Measurements from ENCODE around the gene CDHR1. TPM values are rescaled to one million over a fixed set of nuclear protein-coding genes. Genes with fewer than 3 reads are reported as not detected.

CDHR1 gene
- total RNA-seq, 1 experiment from 2014 or later = 5.0 TPM

DNA sequence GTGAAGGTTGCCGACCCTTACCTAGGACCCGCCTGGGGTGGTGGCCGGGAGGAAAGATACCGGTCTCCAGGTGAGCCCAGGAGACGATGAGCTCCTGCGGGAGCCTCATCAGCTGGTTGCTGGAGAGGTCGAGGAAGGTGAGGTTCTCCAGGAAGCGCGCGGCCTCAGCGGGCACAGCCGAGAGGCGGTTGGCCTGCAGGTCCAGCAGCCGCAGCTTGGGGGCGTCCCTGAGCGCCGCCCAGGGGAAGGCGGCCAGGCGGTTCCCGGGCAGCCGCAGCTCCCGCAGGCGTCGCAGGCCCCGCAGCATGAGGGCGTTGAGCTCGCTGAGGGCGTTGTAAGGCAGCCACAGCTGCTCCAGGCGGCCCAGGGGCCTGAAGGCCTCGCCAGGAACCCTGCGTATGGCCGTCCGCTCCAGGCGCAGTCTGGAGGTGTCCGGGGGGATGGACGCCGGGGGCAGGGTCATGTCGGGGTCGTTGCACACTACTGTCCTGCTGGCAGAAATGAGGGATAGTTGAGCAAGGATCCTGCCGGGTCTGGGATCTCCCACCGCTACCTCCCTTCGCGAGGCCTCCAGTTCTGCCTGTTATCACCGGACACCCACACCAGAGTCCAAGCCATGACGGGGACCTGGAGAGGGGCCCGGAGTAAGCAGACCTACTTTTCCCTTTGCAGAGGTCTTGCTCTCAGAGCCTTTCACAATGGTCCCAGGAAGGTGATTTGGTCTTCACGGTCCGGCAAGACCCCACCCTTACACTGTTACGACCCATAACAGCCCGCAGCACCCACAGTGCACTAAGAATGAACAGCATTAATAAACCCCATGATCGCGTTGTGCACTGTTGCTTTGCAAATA lies 43.1 kb downstream of the CDHR1 start (continued):
- TF ChIP-seq ZNF416 (CRISPR knock-in tag; IDR thresholded peaks at IDR 0.05) (no peak), PRDM15 (CRISPR knock-in tag; IDR thresholded peaks at IDR 0.05) (no peak; the same call in 1 of the 2 replicates), CBFB (CRISPR knock-in tag; IDR thresholded peaks at IDR 0.05; ENCODE audit: low read depth) (no peak), MXD4 (CRISPR knock-in tag; IDR thresholded peaks at IDR 0.05; ENCODE audit: borderline replicate concordance) (no peak), CTCF (IDR thresholded peaks at IDR 0.05) (peak; percentile 86), NR2C2 (CRISPR knock-in tag; IDR thresholded peaks at IDR 0.05) (peak; percentile 53; the same call in 1 of the 2 replicates), TCF7 (CRISPR knock-in tag; IDR thresholded peaks at IDR 0.05; ENCODE audit: low read depth) (peak; percentile 57; the same call in 1 of the 2 replicates), SP1 (CRISPR knock-in tag; conservative IDR thresholded peaks at IDR 0.05) (no peak), FOXJ3 (CRISPR knock-in tag; IDR thresholded peaks at IDR 0.05; ENCODE audit: borderline replicate concordance) (no peak), TP53 (CRISPR knock-in tag; IDR thresholded peaks at IDR 0.05) (peak; percentile 85), SOX15 (CRISPR knock-in tag; IDR thresholded peaks at IDR 0.05) (no peak), ATF1 (CRISPR knock-in tag; IDR thresholded peaks at IDR 0.05) (no peak), RELA (CRISPR knock-in tag; IDR thresholded peaks at IDR 0.05; ENCODE audit: borderline replicate concordance) (peak; percentile 80; the same call in 1 of the 2 replicates), KAT7 (CRISPR knock-in tag; IDR thresholded peaks at IDR 0.05; ENCODE audit: borderline replicate concordance) (no peak), ZBTB21 (CRISPR knock-in tag; IDR thresholded peaks at IDR 0.05; ENCODE audit: borderline replicate concordance) (no peak; the same call in 1 of the 2 replicates), HMGXB4 (CRISPR knock-in tag; IDR thresholded peaks at IDR 0.05) (peak; percentile 83), TEAD1 (CRISPR knock-in tag; IDR thresholded peaks at IDR 0.05) (peak; percentile 90), ZNF671 (CRISPR knock-in tag; IDR thresholded peaks at IDR 0.05) (no peak)
- TF ChIP-seq, protein P1, sequence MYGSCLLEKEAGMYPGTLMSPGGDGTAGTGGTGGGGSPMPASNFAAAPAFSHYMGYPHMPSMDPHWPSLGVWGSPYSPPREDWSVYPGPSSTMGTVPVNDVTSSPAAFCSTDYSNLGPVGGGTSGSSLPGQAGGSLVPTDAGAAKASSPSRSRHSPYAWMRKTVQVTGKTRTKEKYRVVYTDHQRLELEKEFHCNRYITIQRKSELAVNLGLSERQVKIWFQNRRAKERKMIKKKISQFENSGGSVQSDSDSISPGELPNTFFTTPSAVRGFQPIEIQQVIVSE (CRISPR knock-in tag; IDR thresholded peaks at IDR 0.05; ENCODE audit: borderline replicate concordance) = no peak
- TF ChIP-seq, protein P2, sequence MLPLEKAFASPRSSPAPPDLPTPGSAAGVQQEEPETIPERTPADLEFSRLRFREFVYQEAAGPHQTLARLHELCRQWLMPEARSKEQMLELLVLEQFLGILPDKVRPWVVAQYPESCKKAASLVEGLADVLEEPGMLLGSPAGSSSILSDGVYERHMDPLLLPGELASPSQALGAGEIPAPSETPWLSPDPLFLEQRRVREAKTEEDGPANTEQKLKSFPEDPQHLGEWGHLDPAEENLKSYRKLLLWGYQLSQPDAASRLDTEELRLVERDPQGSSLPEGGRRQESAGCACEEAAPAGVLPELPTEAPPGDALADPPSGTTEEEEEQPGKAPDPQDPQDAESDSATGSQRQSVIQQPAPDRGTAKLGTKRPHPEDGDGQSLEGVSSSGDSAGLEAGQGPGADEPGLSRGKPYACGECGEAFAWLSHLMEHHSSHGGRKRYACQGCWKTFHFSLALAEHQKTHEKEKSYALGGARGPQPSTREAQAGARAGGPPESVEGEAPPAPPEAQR (CRISPR knock-in tag; IDR thresholded peaks at IDR 0.05) = no peak
- TF ChIP-seq, protein P3, sequence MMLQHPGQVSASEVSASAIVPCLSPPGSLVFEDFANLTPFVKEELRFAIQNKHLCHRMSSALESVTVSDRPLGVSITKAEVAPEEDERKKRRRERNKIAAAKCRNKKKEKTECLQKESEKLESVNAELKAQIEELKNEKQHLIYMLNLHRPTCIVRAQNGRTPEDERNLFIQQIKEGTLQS (CRISPR knock-in tag; conservative IDR thresholded peaks at IDR 0.05) = no peak
- TF ChIP-seq, protein P4, sequence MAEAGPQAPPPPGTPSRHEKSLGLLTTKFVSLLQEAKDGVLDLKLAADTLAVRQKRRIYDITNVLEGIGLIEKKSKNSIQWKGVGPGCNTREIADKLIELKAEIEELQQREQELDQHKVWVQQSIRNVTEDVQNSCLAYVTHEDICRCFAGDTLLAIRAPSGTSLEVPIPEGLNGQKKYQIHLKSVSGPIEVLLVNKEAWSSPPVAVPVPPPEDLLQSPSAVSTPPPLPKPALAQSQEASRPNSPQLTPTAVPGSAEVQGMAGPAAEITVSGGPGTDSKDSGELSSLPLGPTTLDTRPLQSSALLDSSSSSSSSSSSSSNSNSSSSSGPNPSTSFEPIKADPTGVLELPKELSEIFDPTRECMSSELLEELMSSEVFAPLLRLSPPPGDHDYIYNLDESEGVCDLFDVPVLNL (CRISPR knock-in tag; IDR thresholded peaks at IDR 0.05; ENCODE audit: borderline replicate concordance, low read depth) = no peak
- TF ChIP-seq, protein P5, sequence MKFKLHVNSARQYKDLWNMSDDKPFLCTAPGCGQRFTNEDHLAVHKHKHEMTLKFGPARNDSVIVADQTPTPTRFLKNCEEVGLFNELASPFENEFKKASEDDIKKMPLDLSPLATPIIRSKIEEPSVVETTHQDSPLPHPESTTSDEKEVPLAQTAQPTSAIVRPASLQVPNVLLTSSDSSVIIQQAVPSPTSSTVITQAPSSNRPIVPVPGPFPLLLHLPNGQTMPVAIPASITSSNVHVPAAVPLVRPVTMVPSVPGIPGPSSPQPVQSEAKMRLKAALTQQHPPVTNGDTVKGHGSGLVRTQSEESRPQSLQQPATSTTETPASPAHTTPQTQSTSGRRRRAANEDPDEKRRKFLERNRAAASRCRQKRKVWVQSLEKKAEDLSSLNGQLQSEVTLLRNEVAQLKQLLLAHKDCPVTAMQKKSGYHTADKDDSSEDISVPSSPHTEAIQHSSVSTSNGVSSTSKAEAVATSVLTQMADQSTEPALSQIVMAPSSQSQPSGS (CRISPR knock-in tag; IDR thresholded peaks at IDR 0.05; ENCODE audit: borderline replicate concordance, low read depth) = no peak
- TF ChIP-seq, protein P6, sequence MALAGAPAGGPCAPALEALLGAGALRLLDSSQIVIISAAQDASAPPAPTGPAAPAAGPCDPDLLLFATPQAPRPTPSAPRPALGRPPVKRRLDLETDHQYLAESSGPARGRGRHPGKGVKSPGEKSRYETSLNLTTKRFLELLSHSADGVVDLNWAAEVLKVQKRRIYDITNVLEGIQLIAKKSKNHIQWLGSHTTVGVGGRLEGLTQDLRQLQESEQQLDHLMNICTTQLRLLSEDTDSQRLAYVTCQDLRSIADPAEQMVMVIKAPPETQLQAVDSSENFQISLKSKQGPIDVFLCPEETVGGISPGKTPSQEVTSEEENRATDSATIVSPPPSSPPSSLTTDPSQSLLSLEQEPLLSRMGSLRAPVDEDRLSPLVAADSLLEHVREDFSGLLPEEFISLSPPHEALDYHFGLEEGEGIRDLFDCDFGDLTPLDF (CRISPR knock-in tag; IDR thresholded peaks at IDR 0.05) = peak; percentile 90; the same call in 1 of the 2 replicates

Measured in WTC11 (cell line).